ENCODE data around the gene DSE.

DSE gene

GRCh38 chr6:116450185-116450710 is 79.5 kb downstream of the DSE start:
- no peak for DNase-seq

- DNase-seq, result no peak
Measured at GRCh38 chr6:116450769-116451740, 80.3 kb downstream of the DSE start.

- DNase-seq, result no peak
Measured at GRCh38 chr6:116451916-116452315, 81.2 kb downstream of the DSE start.

- DNase-seq, result no peak
Measured at GRCh38 chr6:116452531-116452930, 81.8 kb downstream of the DSE start.

GRCh38 chr6:116456106-116456505 is 85.4 kb downstream of the DSE start:
- DNase-seq, result no peak

- DNase-seq, result no peak
Measured at GRCh38 chr6:116456927-116457326, 86.2 kb downstream of the DSE start.

- DNase-seq, result no peak
Measured at GRCh38 chr6:116458264-116458663, 87.5 kb downstream of the DSE start.

GRCh38 chr6:116459927-116460326 is 89.2 kb downstream of the DSE start:
- no peak for DNase-seq

- DNase-seq, result no peak
Measured at GRCh38 chr6:116461331-116461931, 90.7 kb downstream of the DSE start, which contains the start of gene CALHM6. TSS of gene CALHM6 (plus strand) at chr6:116461375. CDS start at chr6:116461930, 555 bp downstream.

- peak; percentile 77 for DNase-seq
Measured at GRCh38 chr6:116461932-116462885, 91.5 kb downstream of the DSE start.

GRCh38 chr6:116463301-116463700 is 92.6 kb downstream of the DSE start:
- DNase-seq, result no peak

GRCh38 chr6:116465246-116465645 is 94.5 kb downstream of the DSE start:
- DNase-seq, result no peak

GRCh38 chr6:116467096-116467495 is 96.3 kb downstream of the DSE start:
- DNase-seq, result no peak

GRCh38 chr6:116467514-116467913 is 96.8 kb downstream of the DSE start:
- no peak for DNase-seq

- DNase-seq, result no peak
Measured at GRCh38 chr6:116468293-116468692, 97.5 kb downstream of the DSE start.

- DNase-seq, result no peak
Measured at GRCh38 chr6:116471531-116471930, 100.8 kb downstream of the DSE start.

GRCh38 chr6:116472706-116473105 is 102.0 kb downstream of the DSE start:
- DNase-seq, result no peak

GRCh38 chr6:116475141-116475540 is 104.4 kb downstream of the DSE start:
- DNase-seq, result no peak

GRCh38 chr6:116476002-116476678 is 105.4 kb downstream of the DSE start:
- peak; percentile 36 for DNase-seq

GRCh38 chr6:116482780-116483179 is 112.0 kb downstream of the DSE start:
- no peak for DNase-seq

- no peak for DNase-seq
Measured at GRCh38 chr6:116483616-116484015, 112.9 kb downstream of the DSE start.

GRCh38 chr6:116485559-116486184 is 114.9 kb downstream of the DSE start:
- DNase-seq, result no peak

Data from EL (cell line).